Stimulated activated CD8-positive, alpha-beta memory T cell treated with anti-CD3 and anti-CD28 coated beads, Interleukin-7, amount 100 ng/mL, for 24 hours (primary cell): ENCODE results near the gene APRT.

Experiments used
- DNase-seq: peaks from one replicate; pipeline ENCODE4 v3.0.0-alpha.2; 2020; ENCODE audit warnings: low read depth

Gene APRT

DNA sequence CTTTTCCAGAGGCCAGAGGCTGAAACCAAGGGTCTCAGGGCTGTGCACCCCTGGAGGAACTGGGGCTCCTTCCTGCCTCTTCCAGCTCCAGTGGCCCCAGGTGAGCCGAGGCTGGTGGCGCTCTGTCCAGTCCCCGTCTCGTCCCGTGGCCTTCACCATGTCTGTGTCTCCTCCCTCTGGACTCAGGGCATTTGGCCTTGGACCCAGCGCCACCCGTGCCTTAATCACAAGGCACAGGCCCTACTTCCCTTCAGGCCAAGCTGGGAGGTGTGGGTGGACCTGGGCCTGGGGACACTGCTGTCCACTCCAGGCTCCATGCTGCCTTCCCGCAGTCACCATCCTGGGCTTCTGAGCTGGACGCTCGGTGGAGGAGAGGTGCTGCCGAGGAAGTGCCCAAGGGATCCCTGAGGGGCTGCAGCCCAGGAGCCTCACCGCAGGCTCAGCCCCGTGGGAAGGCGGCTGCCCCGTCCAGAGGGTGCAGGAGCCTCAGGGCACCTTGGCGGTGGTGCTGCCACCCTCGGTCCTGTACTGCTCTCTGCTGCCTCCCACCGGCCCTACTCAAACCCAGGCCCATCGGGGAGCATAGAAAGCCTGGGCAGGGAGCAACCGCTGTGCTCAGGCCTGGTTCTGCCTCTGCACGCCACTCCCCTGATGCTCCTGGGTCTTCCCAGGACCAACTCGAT lies 9.6 kb upstream of the APRT start:
- DNase-seq = no peak

DNA sequence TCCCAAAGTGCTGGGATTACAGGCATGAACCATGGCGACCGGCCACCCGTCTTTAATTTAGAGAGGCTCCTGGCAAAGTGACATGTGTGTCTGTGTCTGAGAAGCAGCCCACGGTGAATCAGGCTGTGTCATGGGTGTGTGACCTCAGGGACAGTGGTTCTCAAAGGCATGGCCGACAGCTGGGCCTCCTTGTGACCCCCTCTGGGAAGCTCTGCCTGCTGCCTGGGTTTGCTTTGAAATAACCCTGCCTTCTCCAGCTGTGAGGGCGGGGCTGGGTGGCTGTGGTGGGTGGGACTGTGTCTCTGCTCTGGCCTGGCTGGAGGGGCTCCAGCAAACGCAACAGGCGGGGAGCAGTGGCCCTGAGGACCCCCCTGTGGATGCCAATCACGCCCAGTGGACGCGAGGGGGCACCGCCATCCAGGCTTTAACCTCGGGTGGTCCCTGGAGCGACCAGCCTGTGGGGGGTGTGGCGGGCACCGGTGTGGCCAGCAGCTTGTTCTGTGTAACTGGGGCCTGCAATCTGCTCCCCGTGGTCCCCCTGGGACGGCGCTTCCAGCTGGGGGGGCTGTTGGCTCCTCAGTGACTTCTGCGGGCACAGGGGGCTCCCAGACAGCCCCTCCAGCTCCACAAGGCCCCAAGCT lies 8.8 kb upstream of the APRT start:
- no peak for DNase-seq

GRCh38 chr16:88819126-88819525 lies 7.4 kb upstream of the APRT start:
- DNase-seq = no peak

- DNase-seq = no peak
These were observed 6.8 kb upstream of the APRT start for GRCh38 chr16:88818575-88818874.

GRCh38 chr16:88817785-88818574 lies 6.3 kb upstream of the APRT start:
- DNase-seq = no peak

- DNase-seq = no peak
These were observed 5.2 kb upstream of the APRT start for GRCh38 chr16:88816736-88817535.

- DNase-seq = no peak
These were observed 4.3 kb upstream of the APRT start for GRCh38 chr16:88815901-88816589.

DNA sequence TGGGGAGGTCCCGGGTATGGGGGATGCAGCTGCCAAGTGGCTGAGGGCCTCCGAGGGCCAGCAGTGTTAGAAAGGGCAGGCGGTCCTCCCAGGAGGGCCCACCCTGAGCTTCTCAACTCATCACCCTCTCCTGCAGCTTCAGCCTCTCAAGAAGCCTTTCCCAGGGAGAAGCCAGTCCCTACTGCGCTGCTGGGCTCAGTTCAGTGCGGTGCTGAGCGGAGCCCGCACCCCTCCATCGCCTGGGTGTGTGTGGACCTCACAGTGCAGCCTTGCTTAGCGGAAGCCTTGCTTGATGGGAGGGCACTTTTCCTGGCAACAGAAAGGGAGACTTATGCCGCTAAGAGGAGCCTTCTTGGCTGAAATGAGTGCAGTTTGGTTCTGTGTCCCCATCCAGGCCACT lies 3.5 kb upstream of the APRT start:
- no peak for DNase-seq

DNA sequence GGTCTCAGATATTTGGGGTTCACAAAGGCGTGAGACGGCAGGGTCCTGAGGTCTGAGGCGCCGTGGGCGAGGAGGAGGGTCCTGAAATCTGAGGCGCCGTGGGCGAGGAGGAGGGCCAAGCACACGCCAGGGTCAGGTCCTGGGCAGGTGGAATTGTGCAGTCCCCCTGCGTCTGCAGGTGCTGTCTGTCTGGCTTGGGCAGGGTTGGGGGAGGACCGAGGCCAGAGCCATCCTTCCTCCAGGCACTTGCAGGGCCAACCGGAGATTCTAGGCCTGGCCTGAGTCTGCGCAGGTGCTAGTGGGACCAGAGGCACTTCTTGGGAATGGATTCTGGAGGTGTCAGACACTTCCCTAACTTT lies 2.4 kb upstream of the APRT start:
- no peak for DNase-seq

GRCh38 chr16:88813269-88814143 lies 1.8 kb upstream of the APRT start:
- no peak for DNase-seq

DNA sequence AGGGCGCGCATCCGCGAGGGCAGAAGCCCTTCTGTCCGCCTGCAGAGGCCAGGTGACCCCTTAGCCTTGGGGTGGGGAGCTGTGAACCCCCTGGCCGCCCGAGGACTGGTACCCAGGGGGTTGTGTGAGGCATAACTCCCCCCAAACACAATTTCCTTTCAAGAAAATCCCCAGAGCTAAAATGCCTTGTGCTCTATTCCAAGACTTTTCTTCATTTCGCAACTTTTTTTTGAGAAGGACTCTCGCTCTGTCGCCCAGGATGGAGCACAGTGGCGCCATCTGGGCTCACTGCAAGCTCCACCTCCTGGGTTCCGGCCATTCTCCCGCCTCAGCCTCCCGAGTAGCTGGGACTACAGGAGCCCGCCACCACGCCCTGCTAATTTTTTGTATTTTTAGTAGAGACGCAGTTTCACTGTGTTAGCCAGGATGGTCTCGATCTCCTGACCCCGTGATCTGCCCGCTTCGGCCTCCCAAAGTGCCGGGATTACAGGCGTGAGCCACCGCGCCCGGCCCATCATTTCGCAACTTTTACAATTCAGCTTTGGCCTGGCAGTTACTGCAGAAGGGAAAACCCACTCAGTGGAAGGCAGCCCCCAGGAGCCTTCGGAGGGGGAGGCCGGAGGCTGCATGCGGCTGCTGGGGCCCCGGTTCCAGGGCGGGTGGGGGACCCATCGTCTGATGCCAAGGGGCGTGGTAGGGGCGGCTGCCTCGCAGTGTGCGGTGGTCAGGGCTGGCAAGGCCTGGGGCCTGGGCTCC lies 963 bp upstream of the APRT start:
- no peak for DNase-seq

- DNase-seq = peak; percentile 52
These were observed 588 bp downstream of the APRT start for GRCh38 chr16:88810912-88811768.

DNA sequence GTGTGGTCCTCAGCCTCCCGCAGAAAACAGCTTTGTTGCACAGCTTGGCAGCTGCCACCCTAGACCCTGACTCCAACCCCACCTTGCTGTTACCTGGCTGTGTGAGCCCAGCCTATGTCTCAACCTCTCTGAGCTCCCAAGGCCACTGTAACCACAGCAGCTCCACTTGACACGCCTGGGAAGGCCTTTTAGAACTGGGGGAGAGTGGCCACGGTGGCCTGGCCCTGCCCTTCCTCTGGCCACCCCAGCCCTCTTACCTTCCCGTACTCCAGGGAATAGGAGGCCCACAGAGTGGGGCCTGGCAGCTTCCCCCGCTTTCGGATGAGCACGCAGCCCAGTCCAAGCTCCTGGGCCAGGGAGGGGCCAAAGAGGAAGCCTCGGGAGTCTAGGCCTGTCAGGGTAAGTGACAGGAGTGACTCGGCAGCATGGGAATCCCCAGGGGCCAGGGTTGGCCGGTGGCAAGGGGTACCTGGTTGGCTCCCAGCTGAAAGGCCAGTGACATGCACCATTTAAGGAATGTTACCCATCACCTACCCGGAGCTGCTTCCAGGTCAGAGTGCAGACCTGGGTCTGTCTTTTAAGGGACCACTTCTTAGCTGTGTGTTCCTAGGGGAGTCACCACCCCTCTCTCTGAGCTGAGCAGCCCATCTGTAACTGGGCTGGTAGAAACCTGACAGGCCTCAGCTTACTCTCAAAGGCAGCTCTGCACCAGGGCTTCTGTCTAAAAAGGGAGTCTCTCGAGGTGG lies 1.4 kb downstream of the APRT start:
- DNase-seq = no peak

- no peak for DNase-seq
These were observed 2.0 kb downstream of the APRT start for GRCh38 chr16:88809676-88810165.

GRCh38 chr16:88809068-88809675 lies 2.6 kb downstream of the APRT start:
- DNase-seq = no peak

- no peak for DNase-seq
These were observed 3.9 kb downstream of the APRT start for GRCh38 chr16:88807626-88808453.

GRCh38 chr16:88807142-88807625 lies 4.5 kb downstream of the APRT start:
- DNase-seq = no peak
